Small intestine (tissue), 7 donors: Measurements from ENCODE around the gene TDO2. TPM values are rescaled to one million over a fixed set of nuclear protein-coding genes. Genes with fewer than 3 reads are reported as not detected.

Source experiments
- DNase-seq, 2 donors: peaks; one replicate each; pipeline versions ENCODE4 v3.0.0 to v3.0.0-alpha.2; 2013
- FAIRE-seq: peaks from 2 replicates; lab custom pipeline; 2012; peaks lifted over from hg19 to GRCh38; lab: Jason Lieb, UNC
- H3K27ac ChIP-seq, 3 donors: one replicate each; pipeline ENCODE4 v1.5.1; 2013; ENCODE audit warnings: low read length in 2 of 3, mild to moderate bottlenecking in 2 of 3, control low read depth in 1 of 3, inconsistent platforms in 1 of 3, low read depth in 1 of 3, moderate library complexity in 1 of 3
- H3K27me3 ChIP-seq, 3 donors: one replicate each; pipeline ENCODE4 v1.6.1; 2013; ENCODE audit warnings: low read length in 3 of 3, inconsistent platforms in 1 of 3; ENCODE audit not compliant: control insufficient read depth in 3 of 3, insufficient read depth in 3 of 3
- H3K36me3 ChIP-seq, 3 donors: one replicate each; pipeline ENCODE4 v1.6.1; 2013; ENCODE audit warnings: low read length in 3 of 3, inconsistent platforms in 1 of 3, low read depth in 1 of 3, mild to moderate bottlenecking in 1 of 3, moderate library complexity in 1 of 3; ENCODE audit not compliant: control insufficient read depth in 3 of 3, insufficient read depth in 2 of 3
- H3K4me1 ChIP-seq, 3 donors: one replicate each; pipeline ENCODE4 v1.6.1; 2013; ENCODE audit warnings: low read length in 2 of 3, inconsistent platforms in 1 of 3, low read depth in 1 of 3, mild to moderate bottlenecking in 1 of 3, moderate library complexity in 1 of 3; ENCODE audit not compliant: control insufficient read depth in 3 of 3, insufficient read depth in 2 of 3
- H3K4me3 ChIP-seq, 3 donors: one replicate each; pipeline ENCODE4 v1.5.1; 2013; ENCODE audit warnings: low read length in 3 of 3, control low read depth in 1 of 3, inconsistent platforms in 1 of 3, low read depth in 1 of 3, mild to moderate bottlenecking in 1 of 3, moderate library complexity in 1 of 3
- H3K9me3 ChIP-seq, 2 donors: one replicate each; pipeline ENCODE4 v1.6.1; 2013; ENCODE audit warnings: low read depth in 1 of 2, low read length in 1 of 2; ENCODE audit not compliant: control insufficient read depth in 2 of 2, insufficient read depth in 1 of 2
- WGBS, 3 donors: extraction: QIAGEN DNeasy Blood & Tissue Kit; methylation state at CpG; one replicate each; pipeline ENCODE4 v1.1.7; 2013; 5-methylcytosine and 5-hydroxymethylcytosine counted together
- polyA plus RNA-seq, 4 donors: library from polyadenylated mRNA; stranded (reverse) in 3 of 4; unstranded in 1 of 4; fragments of 200-250 nt in 3 of 4; fragments of 120-200 nt in 1 of 4; gene quantifications; one replicate each; pipeline versions ENCODE4 v1.2.1 to v1.2.3, GENCODE V29; 2013
- donor health status: healthy with polysubstance abuse.
- donor health status: control.
- donor health status: control.
- donor health status: Bipolar disorder and iron deficiency.
- donor health status: healthy.

Gene TDO2
- polyA plus RNA-seq, 4 donors: 0.75 to 22.3 (median 2.2) TPM

GRCh38 chr4:155950461-155950860, 47.0 kb downstream of the TDO2 start:
- Histone ChIP-seq H3K27me3 (no peaks in the 10 kb centered on the region), H3K27ac (no peak overlapping the region), H3K4me1 (peaks cover 3 to 15% (median 4%) of the 10 kb centered on the region in 3 donors), H3K4me3 (no peak overlapping the region), H3K9me3 (no peaks in the 10 kb centered on the region), H3K36me3 (peaks cover 0 to 4% (median 0%) of the 10 kb centered on the region in 3 donors)
- DNase-seq (no peak), FAIRE-seq (no peak)
- WGBS, 3 donors: 79 to 82% (median 80%) methylated on average over 6 of the region's 6 CpGs

GRCh38 chr4:155952501-155952901, 49.0 kb downstream of the TDO2 start:
- Histone ChIP-seq H3K27me3 (no peaks in the 10 kb centered on the region), H3K9me3 (no peaks in the 10 kb centered on the region), H3K27ac (peak overlapping the region in 2 of 3 donors; percentile 39 to 97), H3K36me3 (peaks cover 0 to 4% (median 0%) of the 10 kb centered on the region in 3 donors), H3K4me1 (peaks cover 3 to 16% (median 4%) of the 10 kb centered on the region in 3 donors), H3K4me3 (peak overlapping the region in 2 of 3 donors; percentile 1 to 75)
- FAIRE-seq: no peak
- WGBS, 3 donors: 52 to 60% (median 57%) methylated on average over 6 of the region's 6 CpGs
- no peak for DNase-seq

- H3K4me3 ChIP-seq: peak within 1 kb of the TSS; percentile 75 to 88 (median 87)
- H3K4me1 ChIP-seq: peaks cover 3 to 16% (median 4%) of the 10 kb centered on the region in 3 donors
- H3K27ac ChIP-seq: peak within 1 kb of the TSS; percentile 97 to 100 (median 100)
- no peaks in the 10 kb centered on the region for H3K27me3 ChIP-seq
- 0 to 1% (median 0%) methylated on average over 56 to 58 of the region's 58 CpGs for WGBS, 3 donors
- FAIRE-seq: peak; percentile 84
- H3K36me3 ChIP-seq: peaks cover 0 to 4% (median 0%) of the 10 kb centered on the region in 3 donors
- no peaks in the 10 kb centered on the region for H3K9me3 ChIP-seq
- peak; percentile 86 to 91 for DNase-seq
These were observed 49.9 kb downstream of the TDO2 start, which contains the start of gene CTSO for GRCh38 chr4:155953151-155954117. Gene CTSO (minus strand): TSS chr4:155953866. CDS start chr4:155953847, 19 bp downstream.

- 40 to 61% (median 48%) methylated on average over 11 of the region's 11 CpGs for WGBS, 3 donors
- FAIRE-seq: no peak
- H3K27ac ChIP-seq: peak overlapping the region; percentile 97 to 100 (median 100)
- no peaks in the 10 kb centered on the region for H3K27me3 ChIP-seq
- peak overlapping the region; percentile 75 to 88 (median 87) for H3K4me3 ChIP-seq
- peak in 1 of 2 donors; percentile 26 for DNase-seq
- H3K36me3 ChIP-seq: peaks cover 0 to 4% (median 0%) of the 10 kb centered on the region in 3 donors
- H3K4me1 ChIP-seq: peaks cover 3 to 16% (median 4%) of the 10 kb centered on the region in 3 donors
- H3K9me3 ChIP-seq: no peaks in the 10 kb centered on the region
These were observed 50.7 kb downstream of the TDO2 start for GRCh38 chr4:155954118-155954685.

- Histone ChIP-seq H3K36me3 (peaks cover 0 to 4% (median 0%) of the 10 kb centered on the region in 3 donors), H3K9me3 (no peaks in the 10 kb centered on the region), H3K4me3 (no peak overlapping the region), H3K4me1 (peaks cover 3 to 16% (median 4%) of the 10 kb centered on the region in 3 donors), H3K27me3 (no peaks in the 10 kb centered on the region), H3K27ac (peak overlapping the region in 1 of 3 donors; percentile 97)
- WGBS, 3 donors: 14 to 56% (median 37%) methylated on average over 4 of the region's 4 CpGs
- peak; percentile 90 for FAIRE-seq
- peak; percentile 85 to 91 for DNase-seq
These were observed 51.4 kb downstream of the TDO2 start for GRCh38 chr4:155954939-155955338.

GRCh38 chr4:155956461-155956860, 53.0 kb downstream of the TDO2 start:
- H3K36me3 ChIP-seq: no peaks in the 10 kb centered on the region
- no peak overlapping the region for H3K4me3 ChIP-seq
- H3K4me1 ChIP-seq: peaks cover 3 to 16% (median 4%) of the 10 kb centered on the region in 3 donors
- no peak overlapping the region for H3K27ac ChIP-seq
- H3K9me3 ChIP-seq: no peaks in the 10 kb centered on the region
- FAIRE-seq (no peak), DNase-seq (no peak)
- H3K27me3 ChIP-seq: no peaks in the 10 kb centered on the region
- WGBS, 3 donors: 64 to 71% (median 67%) methylated on average over 2 of the region's 2 CpGs

- no peak overlapping the region for H3K27ac ChIP-seq
- WGBS, 3 donors: 64 to 82% (median 81%) methylated on average over 4 of the region's 4 CpGs
These were observed 55.9 kb downstream of the TDO2 start for GRCh38 chr4:155959417-155959816.

GRCh38 chr4:155960522-155960921, 57.0 kb downstream of the TDO2 start:
- DNase-seq: no peak
- Histone ChIP-seq H3K4me3 (no peak overlapping the region), H3K27ac (no peak overlapping the region), H3K27me3 (no peaks in the 10 kb centered on the region), H3K4me1 (peaks cover 0 to under 1% (median 0%) of the 10 kb centered on the region in 3 donors), H3K9me3 (no peaks in the 10 kb centered on the region), H3K36me3 (no peaks in the 10 kb centered on the region)
- no peak for FAIRE-seq
- 64 to 71% (median 70%) methylated on average over 5 of the region's 5 CpGs for WGBS, 3 donors

More at GRCh38 chr4:155959417-155959816, 55.9 kb downstream of the TDO2 start:
- Histone ChIP-seq H3K4me3 (no peak overlapping the region), H3K4me1 (peaks cover 0 to 7% (median 2%) of the 10 kb centered on the region in 3 donors), H3K27me3 (no peaks in the 10 kb centered on the region), H3K9me3 (no peaks in the 10 kb centered on the region), H3K36me3 (no peaks in the 10 kb centered on the region)
- DNase-seq (no peak), FAIRE-seq (no peak)
